ENCODE data around the gene RPL3. TPM values are rescaled to one million over a fixed set of nuclear protein-coding genes. Genes with fewer than 3 reads are reported as not detected.

RPL3 gene
- total RNA-seq, 1 donor from 2014 or later, result 1,479 TPM

DNA sequence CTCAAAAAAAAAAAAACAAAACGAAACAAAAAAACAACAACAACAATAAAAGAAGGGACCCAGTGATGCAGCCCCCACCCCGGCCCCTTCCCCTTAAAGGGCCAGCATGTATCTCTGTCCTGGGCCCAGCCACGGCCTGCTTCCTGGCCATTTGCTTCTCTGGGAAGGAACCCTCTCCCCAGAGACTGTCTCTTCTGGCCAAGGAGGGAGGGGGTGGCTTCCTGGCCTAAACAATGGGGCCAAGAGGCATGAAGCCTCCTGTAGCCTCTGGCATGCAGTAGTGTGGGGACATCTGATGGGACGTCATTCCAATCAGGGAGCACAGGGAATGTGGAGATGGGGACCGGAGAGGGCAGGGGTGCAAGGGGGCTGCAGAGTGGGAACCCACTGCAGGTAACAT is 49.1 kb downstream of the RPL3 start:
- no peaks in the 10 kb centered on the region for H3K27me3 ChIP-seq
- intact Hi-C loops (cut with DNase I), result loop anchor here (5.0 kb wide), 1 partner anchor 33 kb away; no protein-coding TSS in a partner anchor

DNA sequence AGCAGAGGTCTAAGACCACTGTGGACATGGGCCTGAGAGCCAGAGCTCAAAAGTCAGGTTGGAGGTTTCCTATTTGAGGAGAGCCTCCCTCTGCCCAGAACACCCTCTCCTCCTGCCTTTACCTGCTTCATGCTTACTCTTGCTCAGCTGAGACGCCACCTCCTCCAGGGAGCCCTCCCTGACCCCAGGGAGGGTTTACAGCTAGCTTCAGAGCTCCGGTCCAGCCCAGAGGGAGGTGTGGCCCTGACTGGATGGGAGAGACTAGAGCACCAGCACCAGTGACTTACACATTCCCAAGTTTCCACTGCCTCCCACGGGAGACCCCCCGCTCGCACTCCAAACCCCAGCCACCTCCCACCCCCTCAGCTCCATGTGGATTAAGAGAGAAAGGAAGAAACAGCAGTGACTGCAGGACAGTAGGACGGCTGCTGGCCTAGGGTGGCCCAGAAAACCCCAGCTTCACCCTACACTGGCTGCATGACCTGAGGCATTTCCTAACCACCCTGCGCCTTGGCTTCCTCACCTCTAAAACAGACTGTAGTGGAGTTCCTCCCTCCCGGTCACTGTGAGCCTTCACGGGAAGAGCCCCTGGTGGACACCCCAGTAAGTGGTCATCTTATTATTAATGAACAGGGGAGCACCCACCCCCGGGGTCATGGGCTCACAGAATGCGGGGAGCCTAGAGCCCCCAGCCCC is 50.2 kb downstream of the RPL3 start:
- no peak overlapping the region for H3K4me3 ChIP-seq
- H3K36me3 ChIP-seq, result no peaks in the 10 kb centered on the region
- DNase-seq (ENCODE audit: low spot score in 2 of 2), result no peak
- intact Hi-C loops (cut with DNase I), result no loop called here
- TF ChIP-seq, protein P1, sequence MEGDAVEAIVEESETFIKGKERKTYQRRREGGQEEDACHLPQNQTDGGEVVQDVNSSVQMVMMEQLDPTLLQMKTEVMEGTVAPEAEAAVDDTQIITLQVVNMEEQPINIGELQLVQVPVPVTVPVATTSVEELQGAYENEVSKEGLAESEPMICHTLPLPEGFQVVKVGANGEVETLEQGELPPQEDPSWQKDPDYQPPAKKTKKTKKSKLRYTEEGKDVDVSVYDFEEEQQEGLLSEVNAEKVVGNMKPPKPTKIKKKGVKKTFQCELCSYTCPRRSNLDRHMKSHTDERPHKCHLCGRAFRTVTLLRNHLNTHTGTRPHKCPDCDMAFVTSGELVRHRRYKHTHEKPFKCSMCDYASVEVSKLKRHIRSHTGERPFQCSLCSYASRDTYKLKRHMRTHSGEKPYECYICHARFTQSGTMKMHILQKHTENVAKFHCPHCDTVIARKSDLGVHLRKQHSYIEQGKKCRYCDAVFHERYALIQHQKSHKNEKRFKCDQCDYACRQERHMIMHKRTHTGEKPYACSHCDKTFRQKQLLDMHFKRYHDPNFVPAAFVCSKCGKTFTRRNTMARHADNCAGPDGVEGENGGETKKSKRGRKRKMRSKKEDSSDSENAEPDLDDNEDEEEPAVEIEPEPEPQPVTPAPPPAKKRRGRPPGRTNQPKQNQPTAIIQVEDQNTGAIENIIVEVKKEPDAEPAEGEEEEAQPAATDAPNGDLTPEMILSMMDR (IDR thresholded peaks at IDR 0.05), result no peak
- H3K4me1 ChIP-seq, result no peaks in the 10 kb centered on the region
- H3K27me3 ChIP-seq, result no peaks in the 10 kb centered on the region
- no peaks in the 10 kb centered on the region for H3K9me3 ChIP-seq
- no peak overlapping the region for H3K27ac ChIP-seq

More for the DNA sequence above, 49.1 kb downstream of the RPL3 start:
- no peaks in the 10 kb centered on the region for H3K4me1 ChIP-seq
- TF ChIP-seq, protein P1 (IDR thresholded peaks at IDR 0.05), result no peak
- no peak overlapping the region for H3K27ac ChIP-seq
- H3K36me3 ChIP-seq, result no peaks in the 10 kb centered on the region
- no peak overlapping the region for H3K4me3 ChIP-seq
- no peaks in the 10 kb centered on the region for H3K9me3 ChIP-seq
- DNase-seq (ENCODE audit: low spot score in 2 of 2), result no peak

DNA sequence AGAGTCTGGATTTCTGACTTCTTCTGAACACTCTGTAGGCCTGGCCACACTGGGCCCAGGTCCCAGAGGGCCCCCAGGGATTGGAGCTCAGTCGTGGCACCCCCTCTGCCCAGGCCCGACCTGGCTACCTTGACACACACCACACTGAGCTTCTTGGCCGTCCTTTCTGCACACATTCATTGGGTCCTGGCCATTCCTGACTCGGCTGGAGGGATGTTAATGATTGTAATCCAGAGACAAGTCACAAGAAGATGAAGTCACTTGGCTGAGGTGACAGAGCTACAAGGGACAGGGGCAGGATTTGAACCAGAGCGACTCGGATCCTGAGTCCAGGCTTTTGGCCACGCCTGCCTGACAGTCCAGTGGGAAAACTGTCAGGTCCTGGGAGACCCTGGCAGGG is 50.8 kb downstream of the RPL3 start:
- intact Hi-C loops (cut with DNase I), result no loop called here
- Histone ChIP-seq H3K36me3 (no peaks in the 10 kb centered on the region), H3K27me3 (no peaks in the 10 kb centered on the region), H3K4me1 (no peaks in the 10 kb centered on the region), H3K9me3 (no peaks in the 10 kb centered on the region), H3K27ac (no peak overlapping the region), H3K4me3 (no peak overlapping the region)
- no peak for DNase-seq (ENCODE audit: low spot score in 2 of 2)
- TF ChIP-seq, protein P1 (IDR thresholded peaks at IDR 0.05), result no peak

DNA sequence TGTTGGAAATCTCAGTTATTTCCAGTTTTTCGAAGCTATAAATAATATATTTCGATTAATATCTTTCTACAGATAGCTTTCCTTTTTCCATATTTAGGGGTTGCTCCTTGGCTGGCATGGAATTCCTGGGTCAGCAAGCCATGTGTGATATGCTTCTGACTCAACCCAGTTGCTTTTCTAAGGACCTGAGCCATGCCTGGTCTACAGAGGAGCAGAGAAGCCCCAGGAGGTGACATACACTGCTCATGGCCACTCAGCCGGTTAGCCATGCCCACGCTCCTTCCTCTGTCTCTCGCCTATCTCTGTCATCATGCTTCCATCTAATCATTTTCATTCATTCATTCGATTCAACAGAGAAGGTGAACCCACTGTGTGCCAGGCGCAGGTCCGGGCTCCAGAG is 51.4 kb downstream of the RPL3 start:
- intact Hi-C loops (cut with DNase I), result no loop called here
- DNase-seq (ENCODE audit: low spot score in 2 of 2), result no peak
- Histone ChIP-seq H3K9me3 (no peaks in the 10 kb centered on the region), H3K4me3 (no peak overlapping the region), H3K27ac (no peak overlapping the region), H3K27me3 (no peaks in the 10 kb centered on the region), H3K4me1 (no peaks in the 10 kb centered on the region), H3K36me3 (no peaks in the 10 kb centered on the region)
- TF ChIP-seq, protein P1 (IDR thresholded peaks at IDR 0.05), result no peak

DNA sequence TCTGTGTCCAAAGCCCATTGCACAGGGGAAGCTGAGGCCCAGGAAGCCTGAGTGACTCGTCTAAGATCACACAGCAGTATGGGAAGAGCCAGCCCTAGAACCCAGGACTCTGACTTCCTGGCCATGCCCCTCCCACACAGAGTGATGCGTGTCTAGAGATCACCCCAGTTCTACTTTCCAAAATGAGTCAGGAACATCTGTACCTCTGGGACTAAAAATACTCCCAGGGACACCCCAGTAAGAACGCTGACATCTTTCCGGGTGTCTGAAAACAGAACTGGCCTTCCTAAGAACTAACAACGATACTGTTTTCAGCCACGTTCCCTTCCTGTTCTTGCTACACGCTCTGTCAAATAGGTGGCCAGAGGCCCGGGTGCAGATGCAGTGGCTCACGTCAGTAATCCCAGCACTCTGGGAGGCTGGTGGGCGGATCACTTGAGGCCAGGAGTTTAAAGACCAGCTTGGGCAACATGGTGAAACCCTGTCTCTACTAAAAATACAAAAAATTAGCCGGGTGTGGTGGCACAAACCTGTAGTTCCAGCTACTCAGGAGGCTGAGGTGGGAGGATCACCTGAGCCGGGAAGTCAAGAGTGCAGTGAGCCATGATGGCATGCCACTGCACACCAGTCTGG is 52.9 kb downstream of the RPL3 start:
- Histone ChIP-seq H3K27ac (peak overlapping the region in 1 of 2 donors; percentile 6), H3K4me1 (no peaks in the 10 kb centered on the region), H3K27me3 (no peaks in the 10 kb centered on the region), H3K4me3 (no peak overlapping the region), H3K36me3 (no peaks in the 10 kb centered on the region), H3K9me3 (peaks cover 0 to 7% of the 10 kb centered on the region in 2 donors)
- intact Hi-C loops (cut with DNase I), result no loop called here
- TF ChIP-seq, protein P1 (IDR thresholded peaks at IDR 0.05), result no peak
- no peak for DNase-seq (ENCODE audit: low spot score in 2 of 2)

All from ascending aorta (tissue), 2 donors.